Left ventricle myocardium inferior (tissue), 1 donor: ENCODE measurements around the gene CDAN1. TPM values are rescaled to one million over a fixed set of nuclear protein-coding genes. Genes with fewer than 3 reads are reported as not detected.

Experiments used
- DNase-seq: peaks from one replicate; pipeline ENCODE4 v3.0.0-alpha.2; 2020
- H3K27ac ChIP-seq: fragments of 200-600 bp; replicated peaks from 2 replicates; pipeline ENCODE4 v1.8.0; 2021
- H3K27me3 ChIP-seq: fragments of 200-600 bp; 2 replicates; pipeline ENCODE4 v1.8.0; 2021; ENCODE audit warnings: low read depth
- H3K36me3 ChIP-seq: fragments of 200-600 bp; 2 replicates; pipeline ENCODE4 v1.8.0; 2021
- H3K4me1 ChIP-seq: fragments of 200-600 bp; 2 replicates; pipeline ENCODE4 v1.8.0; 2021
- H3K4me3 ChIP-seq: fragments of 200-600 bp; 2 replicates; pipeline ENCODE4 v1.8.0; 2021; ENCODE audit warnings: mild to moderate bottlenecking, moderate library complexity
- H3K9me3 ChIP-seq: fragments of 200-600 bp; replicated peaks from 2 replicates; pipeline ENCODE4 v1.8.0; 2021
- CTCF ChIP-seq: fragments of 200-600 bp; IDR thresholded peaks from 2 replicates; pipeline ENCODE4 v1.8.0; 2021; ENCODE audit warnings: antibody characterized with exemption, mild to moderate bottlenecking, borderline replicate concordance
- intact Hi-C: fragments of 100-400 bp; cut with micrococcal nuclease; formaldehyde crosslinking; loops from one replicate; pipeline ENCODE4 v1.11.0; 2022
- total RNA-seq: library from RNA; stranded (reverse); fragmentation: NEBNext Ultra II Directional; extraction: Animal tissue kit (Norgen Biotek cat#: 25700); gene quantifications from one replicate; pipeline ENCODE4 v1.2.1, GENCODE V29; 2021
- donor health status: DM: no; HTN: yes; CAD: no; lungs with severe emphysema.

The CDAN1 gene
- total RNA-seq, 1 donor from 2014 or later, result 6.2 TPM

GRCh38 chr15:42728972-42729371, 8.0 kb downstream of the CDAN1 start:
- no peaks in the 10 kb centered on the region for H3K27me3 ChIP-seq
- H3K27ac ChIP-seq, result no peak overlapping the region
- H3K4me3 ChIP-seq, result no peak overlapping the region
- intact Hi-C loops, result no loop called here
- no peaks in the 10 kb centered on the region for H3K4me1 ChIP-seq
- TF ChIP-seq CTCF, result no peak
- no peaks in the 10 kb centered on the region for H3K9me3 ChIP-seq
- peaks cover 100% of the 10 kb centered on the region for H3K36me3 ChIP-seq
- no peak for DNase-seq

GRCh38 chr15:42728560-42728959, 8.4 kb downstream of the CDAN1 start:
- intact Hi-C loops, result no loop called here
- no peaks in the 10 kb centered on the region for H3K27me3 ChIP-seq
- H3K4me1 ChIP-seq, result no peaks in the 10 kb centered on the region
- H3K27ac ChIP-seq, result no peak overlapping the region
- no peak for DNase-seq
- peaks cover 100% of the 10 kb centered on the region for H3K36me3 ChIP-seq
- H3K4me3 ChIP-seq, result no peak overlapping the region
- no peak for TF ChIP-seq CTCF
- no peaks in the 10 kb centered on the region for H3K9me3 ChIP-seq

GRCh38 chr15:42727750-42728381, 9.1 kb downstream of the CDAN1 start:
- Histone ChIP-seq H3K4me1 (no peaks in the 10 kb centered on the region), H3K36me3 (peaks cover 100% of the 10 kb centered on the region), H3K9me3 (no peaks in the 10 kb centered on the region), H3K27ac (no peak overlapping the region), H3K27me3 (no peaks in the 10 kb centered on the region), H3K4me3 (no peak overlapping the region)
- intact Hi-C loops, result no loop called here
- no peak for DNase-seq
- no peak for TF ChIP-seq CTCF

GRCh38 chr15:42726114-42726513, 10.8 kb downstream of the CDAN1 start:
- no peak overlapping the region for H3K27ac ChIP-seq
- no peak for TF ChIP-seq CTCF
- no peaks in the 10 kb centered on the region for H3K4me1 ChIP-seq
- no peak for DNase-seq
- H3K36me3 ChIP-seq, result peaks cover 98% of the 10 kb centered on the region
- no peak overlapping the region for H3K4me3 ChIP-seq
- intact Hi-C loops, result no loop called here
- H3K9me3 ChIP-seq, result no peaks in the 10 kb centered on the region
- no peaks in the 10 kb centered on the region for H3K27me3 ChIP-seq

- Histone ChIP-seq H3K9me3 (no peaks in the 10 kb centered on the region), H3K4me1 (no peaks in the 10 kb centered on the region), H3K36me3 (peaks cover 97% of the 10 kb centered on the region), H3K27me3 (no peaks in the 10 kb centered on the region), H3K27ac (no peak overlapping the region), H3K4me3 (no peak overlapping the region)
- no peak for DNase-seq
- intact Hi-C loops, result no loop called here
- TF ChIP-seq CTCF, result no peak
Observed at GRCh38 chr15:42725331-42725903, 11.5 kb downstream of the CDAN1 start.
